ENCODE data around the gene DSG1.

The DSG1 gene

DNA sequence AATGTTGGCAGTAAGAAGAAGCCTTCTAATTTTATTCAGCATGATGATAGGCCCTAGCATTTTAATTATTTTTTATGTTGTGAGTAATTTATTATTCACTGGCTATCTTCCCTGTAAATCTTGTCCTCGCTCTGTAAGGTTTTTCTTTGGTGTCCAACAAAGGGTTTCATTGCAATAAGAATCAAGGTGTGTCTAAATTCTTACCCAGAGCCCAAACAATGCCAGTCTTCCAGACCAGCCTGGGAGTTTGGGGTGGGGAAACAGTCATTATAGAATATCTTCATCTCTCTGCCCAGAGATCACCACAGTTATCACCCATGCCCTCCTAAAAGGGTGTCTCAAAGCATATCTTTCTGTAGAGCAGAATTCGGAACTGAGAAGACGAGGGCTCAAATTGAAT is 58.5 kb downstream of the DSG1 start, which contains the start of gene DSG4:
TSS of gene DSG4 (plus strand) at position 301 of the 400 bp plus-strand sequence. CDS start 135 bp downstream, outside the sequence.
- no peaks in the 10 kb centered on the region for H3K36me3 ChIP-seq (ENCODE audit: low read length)
- no peaks in the 10 kb centered on the region for H4K20me1 ChIP-seq (ENCODE audit: low read depth, low read length)
- no peak within 1 kb of the TSS for H3K4me3 ChIP-seq (ENCODE audit: insufficient read depth, low read length, poor library complexity, severe bottlenecking)
- no peak within 1 kb of the TSS for H3K9ac ChIP-seq (ENCODE audit: low read length)
- H2AFZ ChIP-seq (ENCODE audit: low read depth, low read length, severe bottlenecking), result no peak within 1 kb of the TSS
- TF ChIP-seq, protein P1, sequence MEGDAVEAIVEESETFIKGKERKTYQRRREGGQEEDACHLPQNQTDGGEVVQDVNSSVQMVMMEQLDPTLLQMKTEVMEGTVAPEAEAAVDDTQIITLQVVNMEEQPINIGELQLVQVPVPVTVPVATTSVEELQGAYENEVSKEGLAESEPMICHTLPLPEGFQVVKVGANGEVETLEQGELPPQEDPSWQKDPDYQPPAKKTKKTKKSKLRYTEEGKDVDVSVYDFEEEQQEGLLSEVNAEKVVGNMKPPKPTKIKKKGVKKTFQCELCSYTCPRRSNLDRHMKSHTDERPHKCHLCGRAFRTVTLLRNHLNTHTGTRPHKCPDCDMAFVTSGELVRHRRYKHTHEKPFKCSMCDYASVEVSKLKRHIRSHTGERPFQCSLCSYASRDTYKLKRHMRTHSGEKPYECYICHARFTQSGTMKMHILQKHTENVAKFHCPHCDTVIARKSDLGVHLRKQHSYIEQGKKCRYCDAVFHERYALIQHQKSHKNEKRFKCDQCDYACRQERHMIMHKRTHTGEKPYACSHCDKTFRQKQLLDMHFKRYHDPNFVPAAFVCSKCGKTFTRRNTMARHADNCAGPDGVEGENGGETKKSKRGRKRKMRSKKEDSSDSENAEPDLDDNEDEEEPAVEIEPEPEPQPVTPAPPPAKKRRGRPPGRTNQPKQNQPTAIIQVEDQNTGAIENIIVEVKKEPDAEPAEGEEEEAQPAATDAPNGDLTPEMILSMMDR (IDR thresholded peaks at IDR 0.05; ENCODE audit: insufficient read depth, low read length, poor library complexity, severe bottlenecking), result no peak
- no peak for TF ChIP-seq EZH2phosphoT487 (conservative IDR thresholded peaks at IDR 0.05; ENCODE audit: low read length)
- H3K9me2 ChIP-seq (replicated peaks; ENCODE audit: insufficient read depth, low read length), result no peaks in the 10 kb centered on the region
- H3K4me2 ChIP-seq (ENCODE audit: low read depth, low read length, poor library complexity, severe bottlenecking), result no peak within 1 kb of the TSS
- no peaks in the 10 kb centered on the region for H3F3A ChIP-seq (ENCODE audit: insufficient read depth)
- H3K27me3 ChIP-seq (ENCODE audit: low read length), result no peaks in the 10 kb centered on the region
- no peaks in the 10 kb centered on the region for H3K9me3 ChIP-seq (ENCODE audit: insufficient read depth, low read length)
- no peak within 1 kb of the TSS for H3K27ac ChIP-seq (ENCODE audit: low read depth, low read length)
- H3K79me2 ChIP-seq (ENCODE audit: insufficient read depth, low read length), result no peaks in the 10 kb centered on the region

DNA sequence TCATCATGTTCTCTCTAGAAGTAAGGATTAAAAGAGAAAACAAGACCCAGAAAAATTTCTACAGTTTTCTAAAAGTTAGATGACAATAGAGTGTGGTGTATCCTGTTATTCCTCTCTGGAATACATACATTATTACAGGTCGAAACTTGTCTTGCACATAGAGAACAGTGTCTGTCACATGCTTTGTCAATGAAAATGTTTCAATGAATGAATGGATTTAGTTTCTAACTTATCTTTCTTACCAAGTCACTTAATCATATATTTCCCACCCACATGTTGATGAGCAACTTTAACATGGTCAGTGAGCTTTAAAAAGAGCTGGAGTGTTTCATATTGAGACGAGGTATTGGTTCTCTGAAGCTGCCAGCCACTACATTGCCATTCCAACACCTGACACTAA is 63.0 kb downstream of the DSG1 start:
- H3K36me3 ChIP-seq (ENCODE audit: low read length), result no peaks in the 10 kb centered on the region
- no peaks in the 10 kb centered on the region for H3K27me3 ChIP-seq (ENCODE audit: low read length)
- H3K9ac ChIP-seq (ENCODE audit: low read length), result no peak overlapping the region
- no peak for TF ChIP-seq EZH2phosphoT487 (conservative IDR thresholded peaks at IDR 0.05; ENCODE audit: low read length)
- TF ChIP-seq, protein P1 (IDR thresholded peaks at IDR 0.05; ENCODE audit: insufficient read depth, low read length, poor library complexity, severe bottlenecking), result no peak
- no peak overlapping the region for H3K4me3 ChIP-seq (ENCODE audit: insufficient read depth, low read length, poor library complexity, severe bottlenecking)
- no peak overlapping the region for H2AFZ ChIP-seq (ENCODE audit: low read depth, low read length, severe bottlenecking)
- H3K9me3 ChIP-seq (ENCODE audit: insufficient read depth, low read length), result no peaks in the 10 kb centered on the region
- H3K27ac ChIP-seq (ENCODE audit: low read depth, low read length), result no peak overlapping the region
- H3K9me2 ChIP-seq (replicated peaks; ENCODE audit: insufficient read depth, low read length), result no peaks in the 10 kb centered on the region
- no peaks in the 10 kb centered on the region for H3F3A ChIP-seq (ENCODE audit: insufficient read depth)
- no peak overlapping the region for H3K4me2 ChIP-seq (ENCODE audit: low read depth, low read length, poor library complexity, severe bottlenecking)
- no peaks in the 10 kb centered on the region for H4K20me1 ChIP-seq (ENCODE audit: low read depth, low read length)
- no peaks in the 10 kb centered on the region for H3K79me2 ChIP-seq (ENCODE audit: insufficient read depth, low read length)

DNA sequence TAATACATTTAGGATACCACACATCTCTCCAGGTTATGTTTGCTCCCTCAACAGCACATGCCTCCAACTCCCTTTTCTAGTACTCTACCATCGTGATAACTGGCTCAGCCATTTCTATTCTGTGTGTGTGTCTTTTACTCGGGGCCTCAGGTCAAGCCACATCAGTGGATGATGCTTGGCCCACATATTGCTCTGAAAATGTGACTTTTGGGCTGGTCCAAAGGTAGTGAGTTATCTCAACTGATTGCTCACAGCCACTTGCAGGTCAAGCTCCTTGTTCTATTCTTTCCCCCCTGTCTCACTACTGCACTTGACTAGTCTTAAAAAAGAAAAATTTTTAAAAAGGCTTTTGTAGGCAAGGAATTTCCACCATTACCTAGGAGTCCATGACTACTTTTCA is 64.1 kb downstream of the DSG1 start:
- H3K4me2 ChIP-seq (ENCODE audit: low read depth, low read length, poor library complexity, severe bottlenecking), result no peak overlapping the region
- no peaks in the 10 kb centered on the region for H4K20me1 ChIP-seq (ENCODE audit: low read depth, low read length)
- no peaks in the 10 kb centered on the region for H3K36me3 ChIP-seq (ENCODE audit: low read length)
- no peaks in the 10 kb centered on the region for H3K9me3 ChIP-seq (ENCODE audit: insufficient read depth, low read length)
- H3K27me3 ChIP-seq (ENCODE audit: low read length), result no peaks in the 10 kb centered on the region
- no peak overlapping the region for H3K4me3 ChIP-seq (ENCODE audit: insufficient read depth, low read length, poor library complexity, severe bottlenecking)
- H3K9ac ChIP-seq (ENCODE audit: low read length), result no peak overlapping the region
- TF ChIP-seq EZH2phosphoT487 (conservative IDR thresholded peaks at IDR 0.05; ENCODE audit: low read length), result no peak
- TF ChIP-seq, protein P1 (IDR thresholded peaks at IDR 0.05; ENCODE audit: insufficient read depth, low read length, poor library complexity, severe bottlenecking), result no peak
- H3K27ac ChIP-seq (ENCODE audit: low read depth, low read length), result no peak overlapping the region
- no peaks in the 10 kb centered on the region for H3K79me2 ChIP-seq (ENCODE audit: insufficient read depth, low read length)
- H3K9me2 ChIP-seq (replicated peaks; ENCODE audit: insufficient read depth, low read length), result no peaks in the 10 kb centered on the region
- no peaks in the 10 kb centered on the region for H3F3A ChIP-seq (ENCODE audit: insufficient read depth)
- no peak overlapping the region for H2AFZ ChIP-seq (ENCODE audit: low read depth, low read length, severe bottlenecking)

All from SU-DHL-6 (cell line).